Measurements from ENCODE around the gene CALHM6. TPM values are rescaled to one million over a fixed set of nuclear protein-coding genes. Genes with fewer than 3 reads are reported as not detected.
"Not testable (repeated sequence)": the region's sequence is repeated elsewhere in the genome, so short reads cannot be mapped to it uniquely, and the experiment has no call there.

Gene CALHM6
- total RNA-seq, 1 experiment from 2014 or later = 2.1 TPM

GRCh38 chr6:116461932-116462885 is 1.0 kb downstream of the CALHM6 start:
- DNase-seq (ENCODE audit: low read depth, low spot score) = no peak
- in situ Hi-C loops (cut with HindIII; ENCODE audit: low pct_unique_long_range_greater_than_20kb, low sequenced_read_pairs) = no loop called here

GRCh38 chr6:116463301-116463700 is 2.1 kb downstream of the CALHM6 start:
- DNase-seq (ENCODE audit: low read depth, low spot score) = no peak
- in situ Hi-C loops (cut with HindIII; ENCODE audit: low pct_unique_long_range_greater_than_20kb, low sequenced_read_pairs) = no loop called here

- in situ Hi-C loops (cut with HindIII; ENCODE audit: low pct_unique_long_range_greater_than_20kb, low sequenced_read_pairs) = no loop called here
- no peak for DNase-seq (ENCODE audit: low read depth, low spot score)
Measured at GRCh38 chr6:116465246-116465645, 4.1 kb downstream of the CALHM6 start.

GRCh38 chr6:116467096-116467495 is 5.9 kb downstream of the CALHM6 start:
- no peak for DNase-seq (ENCODE audit: low read depth, low spot score)
- in situ Hi-C loops (cut with HindIII; ENCODE audit: low pct_unique_long_range_greater_than_20kb, low sequenced_read_pairs) = no loop called here

- DNase-seq (ENCODE audit: low read depth, low spot score) = no peak
- in situ Hi-C loops (cut with HindIII; ENCODE audit: low pct_unique_long_range_greater_than_20kb, low sequenced_read_pairs) = no loop called here
Measured at GRCh38 chr6:116467514-116467913, 6.3 kb downstream of the CALHM6 start.

GRCh38 chr6:116468293-116468692 is 7.1 kb downstream of the CALHM6 start:
- no peak for DNase-seq (ENCODE audit: low read depth, low spot score)
- in situ Hi-C loops (cut with HindIII; ENCODE audit: low pct_unique_long_range_greater_than_20kb, low sequenced_read_pairs) = no loop called here

GRCh38 chr6:116471531-116471930 is 10.4 kb downstream of the CALHM6 start:
- in situ Hi-C loops (cut with HindIII; ENCODE audit: low pct_unique_long_range_greater_than_20kb, low sequenced_read_pairs) = no loop called here
- DNase-seq (ENCODE audit: low read depth, low spot score) = no peak

- no peak for DNase-seq (ENCODE audit: low read depth, low spot score)
- in situ Hi-C loops (cut with HindIII; ENCODE audit: low pct_unique_long_range_greater_than_20kb, low sequenced_read_pairs) = no loop called here
Measured at GRCh38 chr6:116472706-116473105, 11.5 kb downstream of the CALHM6 start.

GRCh38 chr6:116475141-116475540 is 14.0 kb downstream of the CALHM6 start:
- no peak for DNase-seq (ENCODE audit: low read depth, low spot score)
- in situ Hi-C loops (cut with HindIII; ENCODE audit: low pct_unique_long_range_greater_than_20kb, low sequenced_read_pairs) = no loop called here

GRCh38 chr6:116476002-116476678 is 15.0 kb downstream of the CALHM6 start:
- DNase-seq (ENCODE audit: low read depth, low spot score) = no peak
- in situ Hi-C loops (cut with HindIII; ENCODE audit: low pct_unique_long_range_greater_than_20kb, low sequenced_read_pairs) = no loop called here

GRCh38 chr6:116482780-116483179 is 21.6 kb downstream of the CALHM6 start:
- in situ Hi-C loops (cut with HindIII; ENCODE audit: low pct_unique_long_range_greater_than_20kb, low sequenced_read_pairs) = no loop called here
- DNase-seq (ENCODE audit: low read depth, low spot score) = no peak

GRCh38 chr6:116483616-116484015 is 22.4 kb downstream of the CALHM6 start:
- in situ Hi-C loops (cut with HindIII; ENCODE audit: low pct_unique_long_range_greater_than_20kb, low sequenced_read_pairs) = no loop called here
- no peak for DNase-seq (ENCODE audit: low read depth, low spot score)

GRCh38 chr6:116485559-116486184 is 24.5 kb downstream of the CALHM6 start:
- in situ Hi-C loops (cut with HindIII; ENCODE audit: low pct_unique_long_range_greater_than_20kb, low sequenced_read_pairs) = no loop called here
- no peak for DNase-seq (ENCODE audit: low read depth, low spot score)

- in situ Hi-C loops (cut with HindIII; ENCODE audit: low pct_unique_long_range_greater_than_20kb, low sequenced_read_pairs) = no loop called here
Measured at GRCh38 chr6:116491610-116492330, 30.6 kb downstream of the CALHM6 start.

GRCh38 chr6:116492331-116493067 is 31.3 kb downstream of the CALHM6 start:
- in situ Hi-C loops (cut with HindIII; ENCODE audit: low pct_unique_long_range_greater_than_20kb, low sequenced_read_pairs) = no loop called here
- no peak for DNase-seq (ENCODE audit: low read depth, low spot score)

More at GRCh38 chr6:116491610-116492330, 30.6 kb downstream of the CALHM6 start:
- no peak for DNase-seq (ENCODE audit: low read depth, low spot score)

GRCh38 chr6:116495161-116495560 is 34.0 kb downstream of the CALHM6 start:
- in situ Hi-C loops (cut with HindIII; ENCODE audit: low pct_unique_long_range_greater_than_20kb, low sequenced_read_pairs); DNase-seq (ENCODE audit: low read depth, low spot score): not testable (repeated sequence)

- no peak for DNase-seq (ENCODE audit: low read depth, low spot score)
- in situ Hi-C loops (cut with HindIII; ENCODE audit: low pct_unique_long_range_greater_than_20kb, low sequenced_read_pairs) = no loop called here
Measured at GRCh38 chr6:116497113-116497676, 36.0 kb downstream of the CALHM6 start.
